GM18499 (cell line): ENCODE data around the gene NKAIN2.
"Not testable (repeated sequence)": the region's sequence is repeated elsewhere in the genome, so short reads cannot be mapped to it uniquely, and the experiment has no call there.

Experiments
- ATAC-seq: cut with Tn5 transposase; IDR thresholded peaks from one replicate; pipeline ENCODE4 v1.9.1; 2021; ENCODE audit warnings: moderate number of reproducible peaks; ENCODE audit not compliant: insufficient read depth, unreplicated experiment

The NKAIN2 gene

DNA sequence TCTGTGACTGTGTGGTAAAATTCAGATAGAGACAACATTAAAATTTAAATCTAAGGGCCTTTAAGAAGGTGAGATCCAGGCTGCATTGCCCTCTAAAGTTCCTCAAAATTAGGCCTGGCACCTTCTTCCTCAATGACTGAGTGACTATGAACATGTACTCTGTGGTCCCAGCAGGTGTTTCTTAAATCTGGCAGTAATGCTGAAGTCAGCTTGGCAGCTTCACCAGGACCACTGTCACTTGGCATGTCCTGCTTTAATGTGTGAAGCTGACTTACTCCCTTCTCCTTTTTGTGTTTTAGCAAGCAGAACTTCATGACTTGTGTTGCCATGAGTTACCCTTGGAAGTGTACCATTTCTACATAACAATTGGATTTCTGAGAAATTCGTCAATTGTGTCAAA is 141.7 kb downstream of the NKAIN2 start:
- no peak for ATAC-seq

DNA sequence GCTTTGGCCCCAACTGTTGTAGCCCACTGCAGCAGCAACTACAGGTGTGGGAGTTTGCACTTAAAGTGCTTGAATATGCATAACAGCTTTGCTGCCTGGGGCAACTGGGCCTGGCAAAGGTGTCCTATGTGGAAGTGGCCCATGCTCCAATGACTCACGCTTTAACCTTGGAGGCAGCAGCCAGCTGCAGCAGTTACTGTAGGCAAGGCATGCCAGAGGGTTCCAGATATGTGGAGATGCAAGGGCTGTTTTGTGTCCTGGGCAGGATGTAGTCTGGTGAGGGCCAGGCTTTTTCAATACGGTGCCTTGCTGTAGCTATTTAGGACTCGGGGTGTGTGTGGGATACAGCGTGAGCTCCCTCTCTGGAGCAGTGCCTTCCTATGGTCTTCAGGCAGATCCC is 150.3 kb downstream of the NKAIN2 start:
- no peak for ATAC-seq

DNA sequence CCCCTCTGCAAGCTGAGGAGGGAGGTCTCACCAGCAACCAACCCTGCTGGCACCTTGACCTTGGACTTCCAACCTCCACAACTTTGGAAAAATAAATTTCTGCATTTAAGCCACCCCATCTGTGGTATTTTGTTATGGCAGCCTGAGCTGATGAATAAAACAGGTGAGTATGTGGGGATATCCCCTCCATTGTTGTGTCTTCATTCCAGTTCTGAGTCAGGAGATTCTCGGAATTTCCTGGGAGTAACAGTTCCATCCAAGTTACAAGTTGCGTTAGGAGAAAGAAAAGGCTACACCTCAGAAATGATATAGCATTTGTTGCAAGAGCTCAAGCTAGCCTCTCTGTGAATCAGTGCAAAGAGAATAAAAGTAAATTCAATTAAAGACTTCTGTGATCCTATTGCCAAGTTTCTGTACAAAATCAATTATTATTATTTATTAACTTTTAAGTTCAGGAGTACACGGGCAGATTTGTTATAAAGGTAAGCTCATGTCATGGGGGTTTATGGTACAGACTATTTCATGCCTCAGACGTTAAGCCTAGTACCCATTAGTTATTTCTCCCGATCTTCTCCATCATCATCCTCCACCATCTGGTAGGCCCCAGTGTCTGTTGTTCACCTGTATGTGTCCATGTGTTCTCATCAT is 153.0 kb downstream of the NKAIN2 start:
- ATAC-seq, result no peak

DNA sequence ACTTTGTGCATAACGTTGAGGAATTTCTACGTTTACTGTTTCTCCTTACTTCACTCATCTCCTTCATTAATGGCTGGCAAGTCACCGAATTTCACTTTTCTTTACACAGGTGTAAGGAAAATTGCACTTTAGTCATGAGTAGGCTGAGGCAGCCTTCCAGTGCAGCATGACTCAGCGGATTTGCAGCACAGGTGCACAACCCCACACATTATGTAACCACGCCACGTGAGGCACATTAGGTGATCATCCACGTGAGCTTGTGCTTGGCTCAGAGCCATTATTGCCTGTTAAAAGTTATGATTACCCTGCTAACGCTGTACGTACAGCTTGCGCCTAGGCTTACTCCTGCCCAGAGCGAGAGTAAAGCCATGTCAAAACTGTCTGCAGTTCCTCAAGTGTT is 158.8 kb downstream of the NKAIN2 start:
- ATAC-seq, result no peak

DNA sequence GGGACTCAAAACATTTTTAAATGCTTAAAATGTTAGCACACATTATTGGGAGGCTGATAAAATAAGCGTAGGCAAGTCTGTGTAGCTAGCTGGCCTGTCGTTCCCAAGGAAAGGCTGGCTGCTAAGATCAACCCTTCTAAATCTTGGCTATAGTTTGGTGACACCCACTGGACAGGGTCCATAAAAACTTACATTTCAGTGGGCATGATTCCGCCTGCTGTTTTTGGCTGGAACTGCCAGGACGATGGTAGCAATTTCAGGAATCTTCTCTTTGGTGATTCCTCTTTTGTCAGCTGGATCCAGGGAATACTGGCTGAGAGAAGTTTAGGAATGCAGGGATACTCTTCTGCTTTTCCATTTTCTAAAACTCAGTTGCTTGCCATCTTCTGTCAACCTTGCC is 162.2 kb downstream of the NKAIN2 start:
- ATAC-seq, result no peak

DNA sequence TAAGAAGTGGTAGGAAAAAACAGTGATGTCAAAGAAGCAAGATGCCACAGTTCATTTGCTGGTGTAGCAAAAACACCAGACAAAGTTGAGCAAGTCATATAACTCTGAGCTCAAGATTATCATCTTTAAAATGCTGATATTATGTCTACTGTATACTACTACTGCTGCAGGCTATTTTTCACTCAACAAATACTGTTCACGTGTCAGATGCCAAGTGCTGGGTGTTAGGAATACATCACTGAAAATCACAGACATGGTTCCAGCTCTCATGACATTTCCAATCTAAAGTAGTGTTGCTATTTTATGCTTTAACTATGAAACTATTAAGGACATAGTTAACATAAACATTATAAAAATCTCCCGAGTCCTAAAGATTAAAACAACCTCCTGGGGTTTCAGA is 163.0 kb downstream of the NKAIN2 start:
- no peak for ATAC-seq

DNA sequence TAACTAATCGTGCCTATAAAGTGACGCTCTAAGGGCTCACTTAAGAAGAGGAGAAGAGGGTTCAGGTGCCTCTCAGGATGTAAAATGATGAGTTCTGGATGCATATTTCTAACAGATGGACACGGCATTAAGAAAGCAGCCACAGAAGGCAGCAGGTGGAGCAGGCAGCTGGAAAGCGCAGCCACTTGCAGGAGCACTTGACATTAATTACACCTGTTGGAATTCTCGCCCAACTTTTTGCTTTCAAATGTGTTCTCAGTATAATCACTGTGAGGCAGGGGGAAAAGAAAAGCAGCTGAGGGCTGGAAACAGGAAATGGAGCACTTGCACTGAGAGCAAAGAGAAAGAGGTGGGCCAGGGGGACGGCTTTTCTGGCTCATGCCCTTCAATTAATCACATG is 164.2 kb downstream of the NKAIN2 start:
- ATAC-seq, result no peak

DNA sequence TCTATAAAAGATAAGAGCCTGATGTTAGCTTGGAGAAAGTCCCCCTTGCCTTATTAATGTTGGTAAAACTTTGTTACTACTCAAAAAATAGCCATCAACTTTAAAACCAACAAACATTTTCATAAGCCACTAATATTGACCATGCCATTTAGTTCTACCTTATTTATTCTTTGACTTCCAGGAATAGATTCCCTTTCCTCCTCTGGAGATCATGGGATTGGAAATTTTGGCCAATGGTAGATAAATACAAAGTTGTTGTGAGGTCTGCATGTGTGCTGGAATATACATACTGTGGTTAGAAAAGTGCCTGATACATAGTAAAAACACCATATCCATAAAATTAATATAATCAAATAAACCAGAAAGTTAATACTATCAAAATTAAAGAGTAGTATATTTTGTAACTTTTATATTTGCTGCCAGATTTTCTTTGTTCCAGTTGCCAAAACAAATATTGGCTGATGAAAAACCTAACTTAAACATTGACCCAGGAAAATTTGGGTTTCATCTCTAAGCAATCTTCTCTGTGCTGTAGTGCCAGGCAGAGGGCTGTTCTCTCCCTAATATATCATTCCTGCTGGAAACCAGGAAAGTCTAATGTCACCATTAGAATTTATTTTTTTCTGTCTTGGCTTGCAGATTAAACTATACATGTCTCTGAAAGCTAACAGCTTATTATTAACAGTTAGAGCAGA is 169.1 kb downstream of the NKAIN2 start:
- no peak for ATAC-seq

DNA sequence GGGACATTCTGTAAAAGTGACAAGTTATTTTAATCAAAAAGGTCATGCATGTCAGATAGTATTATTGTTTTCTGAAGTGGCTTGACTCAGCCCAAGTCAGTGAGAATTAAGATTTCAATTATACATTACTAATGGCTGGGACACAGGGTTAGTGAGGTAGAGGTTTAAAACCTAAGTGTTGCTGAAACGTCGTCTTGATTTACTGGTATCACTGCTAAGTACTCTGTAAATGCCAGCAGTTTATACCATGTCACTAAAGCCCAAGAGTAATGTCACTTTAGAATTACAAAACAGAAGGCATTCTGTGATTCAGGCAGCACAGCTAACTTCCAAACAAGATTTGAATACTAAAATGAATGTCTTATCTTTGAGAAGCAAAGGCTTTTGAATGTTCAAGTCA is 176.6 kb downstream of the NKAIN2 start:
- no peak for ATAC-seq

DNA sequence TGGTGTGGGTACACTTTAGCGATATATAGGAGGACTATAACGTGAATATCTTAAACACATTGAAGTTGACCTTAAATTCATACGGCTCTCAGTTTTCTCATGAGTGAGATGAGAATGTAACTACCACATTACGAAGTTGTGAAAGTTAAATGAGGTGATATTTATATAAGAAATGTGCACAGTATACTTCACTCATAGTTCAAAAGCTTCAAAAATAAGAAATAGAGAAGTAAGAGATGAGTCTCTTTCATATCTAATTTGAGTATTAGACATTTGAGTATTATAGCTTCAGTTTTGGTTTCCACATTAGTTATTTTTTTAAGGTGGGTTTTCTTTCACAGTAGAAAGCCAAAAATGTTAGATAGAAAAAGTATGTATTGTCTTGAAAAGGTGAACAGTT is 183.3 kb downstream of the NKAIN2 start:
- no peak for ATAC-seq

DNA sequence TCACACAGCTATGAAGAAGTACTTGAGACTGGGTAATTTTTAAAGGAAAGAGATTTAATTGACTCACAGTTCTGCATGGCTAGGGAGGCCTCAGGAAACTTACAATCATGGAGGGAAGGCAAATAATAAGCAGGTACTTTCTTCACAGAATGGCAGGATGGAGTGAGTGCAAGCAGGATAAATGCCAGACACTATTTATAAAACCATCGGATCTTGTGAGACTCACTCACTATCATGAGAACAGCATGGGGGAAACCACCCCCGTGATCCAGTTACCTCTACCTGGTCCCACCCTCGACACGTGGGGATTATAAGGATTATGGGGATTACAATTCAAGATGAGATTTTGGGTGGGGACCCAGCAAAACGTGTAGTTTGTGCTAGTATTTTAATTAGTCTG is 186.3 kb downstream of the NKAIN2 start:
- ATAC-seq, result not testable (repeated sequence)

DNA sequence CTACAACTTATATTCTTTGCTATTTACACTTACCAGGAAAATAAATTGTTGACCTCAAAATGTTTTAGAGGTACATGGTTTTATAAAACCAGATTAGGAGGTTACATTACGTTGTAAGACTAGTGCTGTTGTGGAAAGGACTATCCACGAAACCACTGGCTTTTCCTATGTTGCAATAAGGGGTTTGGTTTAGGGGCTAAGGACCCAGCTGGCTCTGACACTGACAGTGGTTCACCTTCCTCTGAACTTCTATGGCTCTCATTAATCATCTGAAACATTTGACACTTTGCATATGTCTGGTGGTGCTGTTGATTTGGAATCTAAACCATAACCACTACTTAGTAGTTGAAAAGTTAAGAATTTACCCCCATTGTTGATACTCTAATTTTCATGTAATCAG is 186.7 kb downstream of the NKAIN2 start:
- no peak for ATAC-seq

DNA sequence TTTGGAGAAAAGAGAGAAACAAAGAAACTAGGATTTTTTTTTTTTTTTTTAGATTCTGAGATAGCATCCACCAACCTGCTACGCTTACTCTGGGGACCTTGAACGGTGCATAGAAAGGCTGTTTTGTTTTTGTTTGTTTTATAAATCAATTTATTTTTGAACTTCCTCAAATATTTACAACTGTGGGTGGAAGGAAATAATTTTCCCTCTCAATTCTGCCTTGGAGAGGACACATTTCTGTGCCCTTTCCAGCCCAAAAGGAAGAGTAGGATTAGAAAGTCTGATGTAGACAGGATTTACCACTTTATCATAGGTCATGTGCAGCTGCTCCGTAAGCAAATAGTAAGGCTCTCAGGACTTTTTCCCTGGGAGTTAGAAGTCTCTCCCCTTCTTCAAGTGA is 190.5 kb downstream of the NKAIN2 start:
- no peak for ATAC-seq

DNA sequence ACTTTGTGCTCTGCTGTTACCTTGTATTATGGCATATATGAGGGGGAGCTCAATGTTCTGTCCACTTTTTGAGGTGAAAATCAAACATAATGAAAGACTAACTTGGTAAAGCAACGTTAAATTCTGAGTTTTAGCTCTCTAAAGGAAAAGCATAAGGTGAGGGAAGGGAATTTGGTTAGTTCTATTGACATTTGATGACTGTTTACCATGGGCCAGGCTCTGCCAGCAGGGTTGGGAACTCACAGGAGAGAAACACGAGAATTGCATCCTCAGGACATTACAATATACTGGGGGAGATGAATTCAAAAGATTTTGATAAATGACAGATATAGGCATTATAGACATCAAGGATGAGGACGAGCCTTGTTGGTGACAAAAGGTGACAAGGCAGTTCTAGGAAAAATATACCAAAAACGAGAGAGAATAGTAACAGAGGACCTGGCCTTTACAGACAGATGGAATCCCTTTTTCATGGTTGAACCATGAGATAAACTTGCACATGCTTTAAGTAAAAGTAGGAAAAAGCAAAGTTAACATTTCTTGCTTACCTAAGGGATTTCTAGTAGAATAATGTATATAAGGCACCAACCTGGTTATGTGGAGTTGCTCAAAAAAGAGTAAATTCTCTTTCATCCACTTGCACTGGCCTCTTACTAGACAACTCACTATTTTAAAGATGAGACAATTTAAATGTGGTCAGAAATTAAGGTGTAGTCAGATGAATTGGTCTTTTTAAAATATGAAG is 191.4 kb downstream of the NKAIN2 start:
- no peak for ATAC-seq

DNA sequence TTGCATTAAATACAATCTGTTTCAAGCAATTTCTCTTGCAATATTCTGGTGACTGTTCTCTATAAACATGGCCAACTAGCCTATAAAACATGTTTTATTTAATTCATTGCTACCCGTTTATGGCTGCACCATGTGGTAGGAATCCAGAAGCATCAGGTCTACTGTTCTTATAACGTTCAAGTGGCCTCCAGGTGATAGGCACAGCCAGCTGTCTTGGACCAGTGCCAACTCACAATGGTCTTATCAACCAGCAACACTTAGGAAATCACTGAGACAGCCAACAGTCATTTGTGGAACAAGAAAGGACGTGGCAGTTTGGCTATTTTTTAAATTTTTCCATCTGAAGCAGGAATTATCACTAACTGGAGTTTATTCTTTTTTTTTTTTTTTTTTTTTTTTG is 193.6 kb downstream of the NKAIN2 start:
- ATAC-seq, result no peak

DNA sequence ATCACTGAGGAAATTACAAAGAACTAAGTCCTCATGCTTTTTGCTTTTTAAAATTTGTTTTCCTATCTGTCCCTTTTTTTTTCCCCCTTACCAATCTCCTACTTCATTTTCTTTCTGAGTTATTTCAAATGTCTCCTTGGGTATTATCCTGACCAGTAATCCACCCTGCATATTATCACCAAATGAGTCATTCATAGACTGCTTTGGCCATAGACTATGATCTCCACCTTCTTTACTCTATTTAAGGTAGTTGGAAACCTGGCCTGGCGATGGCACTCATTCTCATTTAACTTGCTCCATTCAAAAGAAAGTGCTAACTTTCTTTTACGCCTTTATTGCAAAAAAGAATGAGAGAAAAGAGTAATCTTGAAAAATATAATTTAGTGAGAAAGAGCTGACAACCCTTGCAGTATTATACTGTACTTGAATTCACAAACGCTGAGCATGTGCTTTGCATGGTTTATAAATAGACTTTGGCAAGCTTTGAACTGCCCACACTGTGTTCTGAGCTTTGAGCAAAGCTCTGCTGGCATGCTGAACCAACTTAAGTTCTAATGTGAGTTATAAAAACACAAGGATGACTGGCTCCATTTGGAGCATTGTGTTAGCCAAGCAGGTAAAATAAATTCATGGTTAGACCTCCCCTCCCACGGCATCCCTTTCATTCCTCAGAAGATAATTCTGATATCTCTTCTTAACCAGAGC is 198.9 kb downstream of the NKAIN2 start:
- no peak for ATAC-seq

DNA sequence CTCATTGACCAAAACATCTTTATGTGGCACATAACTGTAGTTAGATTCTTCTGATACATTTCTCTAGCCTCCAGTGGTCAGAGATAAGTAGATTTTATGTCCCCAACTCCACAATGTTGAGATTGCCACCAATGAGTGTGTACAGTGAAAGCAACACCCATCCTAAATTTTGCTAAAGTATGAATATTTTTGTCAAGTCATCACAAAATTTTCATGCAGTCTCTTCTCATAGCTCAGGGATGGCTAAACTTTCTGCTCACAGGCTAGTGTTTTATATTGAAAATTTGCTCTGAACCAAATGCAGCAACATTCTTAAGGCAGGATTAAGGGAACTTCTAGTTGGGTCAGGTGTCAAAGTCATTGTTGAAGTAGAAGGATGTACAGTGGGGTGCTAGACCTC is 203.6 kb downstream of the NKAIN2 start:
- ATAC-seq, result no peak

DNA sequence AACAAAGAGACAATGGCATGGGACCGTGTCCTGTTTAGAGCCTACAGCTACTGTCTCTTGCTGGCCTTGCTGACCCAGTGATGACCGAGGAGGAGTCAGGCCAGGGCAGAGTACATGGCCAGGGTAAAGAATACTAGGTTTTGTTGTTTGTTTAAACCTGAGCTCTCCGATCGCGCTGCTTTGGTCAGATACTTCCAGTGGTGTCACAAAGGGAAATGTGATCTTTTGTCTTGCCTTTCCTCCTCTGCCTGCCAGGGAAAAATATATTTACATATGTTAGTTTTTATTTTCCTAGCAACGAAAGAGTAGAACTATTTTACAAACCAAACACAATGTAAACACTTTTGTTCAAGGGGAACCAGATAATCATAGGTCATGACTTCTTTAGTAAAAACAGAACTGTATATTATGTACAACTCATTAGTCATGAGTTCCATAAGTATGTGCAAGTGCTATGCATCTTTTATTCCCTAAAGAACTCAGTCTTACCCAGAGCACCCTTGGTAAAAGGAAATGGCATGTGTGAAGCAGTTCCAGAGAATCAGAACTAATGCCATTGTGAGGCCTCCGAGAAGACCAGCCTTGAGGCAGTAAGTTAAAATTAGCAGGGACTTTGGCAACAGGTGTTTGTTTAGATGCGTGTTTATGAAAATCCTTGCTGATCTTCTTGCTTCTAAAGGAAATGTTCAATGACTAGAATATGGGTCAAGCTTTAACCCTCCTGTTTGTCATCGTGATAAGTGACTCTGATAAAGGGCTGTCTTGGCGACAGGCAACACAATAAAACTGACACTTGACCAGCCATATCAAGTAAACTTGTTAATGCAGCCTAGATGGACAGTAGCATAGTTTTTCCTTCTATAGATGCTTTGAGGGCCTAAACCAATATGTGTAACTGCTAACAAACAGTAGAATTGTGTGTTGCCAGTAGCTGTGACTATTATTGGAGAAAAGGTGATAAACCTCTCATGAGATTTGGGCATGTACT is 204.6 kb downstream of the NKAIN2 start:
- ATAC-seq, result no peak

DNA sequence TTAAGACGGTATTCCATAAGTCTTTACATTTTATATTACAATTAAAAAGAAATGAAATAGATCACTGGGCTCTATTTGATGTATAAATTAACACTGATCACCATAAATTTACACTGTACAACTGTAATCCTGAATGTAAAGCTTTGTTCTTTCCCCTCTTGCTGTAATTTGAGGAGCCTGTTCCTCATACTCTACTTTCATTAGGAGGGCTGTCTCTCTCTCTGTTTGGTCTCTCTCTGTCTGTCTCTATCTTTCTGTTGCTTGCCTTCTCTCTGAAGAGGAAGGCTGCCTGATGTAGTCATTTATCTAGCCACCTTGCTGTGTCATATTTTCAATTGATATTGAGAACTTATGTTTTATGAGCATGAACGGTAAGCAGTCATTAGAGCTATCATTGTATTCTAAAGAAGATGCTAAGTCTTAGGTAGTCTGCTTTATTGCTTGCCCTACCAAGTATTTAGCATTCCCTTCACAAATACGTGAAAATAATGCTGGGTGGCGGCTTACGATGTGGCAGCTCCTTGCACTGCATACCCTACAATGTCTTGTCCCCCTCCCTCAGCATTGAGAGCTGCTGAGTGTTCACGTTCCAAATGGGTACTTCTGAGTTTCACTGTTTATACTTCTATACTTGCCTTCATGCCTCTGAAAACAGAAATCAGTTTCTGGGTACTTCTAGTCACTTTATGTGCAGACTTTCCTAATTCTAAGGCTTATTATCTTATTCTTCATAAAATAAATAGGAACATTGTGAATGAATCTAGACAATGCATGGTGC is 205.5 kb downstream of the NKAIN2 start:
- ATAC-seq, result no peak
